HG02642 (cell line): ENCODE data around the gene COQ3.

ENCODE experiments used
- ATAC-seq: cut with Tn5 transposase; IDR thresholded peaks from one replicate; pipeline ENCODE4 v1.9.1; 2021; ENCODE audit warnings: mild to moderate bottlenecking; ENCODE audit not compliant: unreplicated experiment, poor library complexity

Gene COQ3

GRCh38 chr6:99390896-99391295 is 3.1 kb downstream of the COQ3 start:
- no peak for ATAC-seq

- no peak for ATAC-seq
Measured at GRCh38 chr6:99384507-99384906, 9.5 kb downstream of the COQ3 start.

- no peak for ATAC-seq
Measured at GRCh38 chr6:99378636-99379035, 15.4 kb downstream of the COQ3 start.

DNA sequence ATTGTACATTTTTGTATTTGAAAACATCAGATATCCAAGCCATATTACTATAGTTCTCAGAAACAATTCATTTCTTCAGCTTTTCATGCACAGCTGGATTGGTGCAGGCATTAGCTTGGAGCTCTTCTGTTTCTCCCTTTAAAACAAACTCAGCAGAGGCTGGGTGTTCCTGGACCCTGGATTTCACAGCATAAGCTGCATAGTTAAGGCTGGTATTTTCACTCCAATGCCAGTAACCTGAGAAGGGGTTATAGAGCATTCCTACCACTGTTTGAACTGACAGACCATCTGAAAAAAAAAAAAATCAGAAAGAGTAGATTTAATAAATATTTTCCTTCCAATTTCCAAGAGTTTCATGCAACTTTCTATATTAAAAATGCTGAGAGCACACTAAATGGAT is 24.5 kb downstream of the COQ3 start:
- no peak for ATAC-seq

DNA sequence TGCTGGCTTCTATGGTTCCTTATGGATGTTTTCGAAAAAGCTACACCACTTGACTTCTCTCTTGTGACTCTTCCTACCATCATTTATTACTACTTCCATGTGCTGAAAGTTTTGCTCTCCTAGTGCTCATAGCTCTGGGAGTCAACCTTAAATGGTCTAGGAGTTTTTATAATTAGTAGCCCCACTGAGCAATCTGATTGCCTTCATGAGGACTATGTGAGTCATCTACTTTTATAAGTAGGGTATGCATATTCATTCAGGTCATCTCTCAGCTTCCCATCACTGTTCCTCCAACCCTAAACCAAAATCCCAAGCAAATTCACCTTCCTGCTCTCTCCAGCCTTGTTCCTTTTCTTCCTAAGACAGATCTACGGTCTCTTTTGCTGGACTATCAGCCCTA is 27.1 kb downstream of the COQ3 start:
- no peak for ATAC-seq

DNA sequence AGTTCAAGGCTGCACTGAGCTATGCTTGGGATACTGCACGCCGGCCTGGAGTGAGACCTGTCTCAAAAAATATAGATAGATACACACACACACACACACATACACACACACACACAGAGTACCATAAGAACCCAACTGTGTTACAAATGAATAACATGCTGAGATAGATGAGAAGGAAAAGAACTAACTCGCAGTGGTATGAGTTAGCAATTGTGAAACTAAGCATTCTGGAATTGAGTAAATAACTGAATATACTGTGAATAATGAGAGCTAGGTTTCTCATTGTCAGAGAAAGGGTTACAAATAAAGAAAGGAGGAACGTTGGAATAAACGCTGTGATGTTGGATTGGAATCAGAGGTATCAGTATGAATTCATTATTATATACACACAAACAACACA is 30.0 kb downstream of the COQ3 start:
- ATAC-seq = peak; percentile 88

- no peak for ATAC-seq
Measured at GRCh38 chr6:99362678-99363268, 31.2 kb downstream of the COQ3 start.

DNA sequence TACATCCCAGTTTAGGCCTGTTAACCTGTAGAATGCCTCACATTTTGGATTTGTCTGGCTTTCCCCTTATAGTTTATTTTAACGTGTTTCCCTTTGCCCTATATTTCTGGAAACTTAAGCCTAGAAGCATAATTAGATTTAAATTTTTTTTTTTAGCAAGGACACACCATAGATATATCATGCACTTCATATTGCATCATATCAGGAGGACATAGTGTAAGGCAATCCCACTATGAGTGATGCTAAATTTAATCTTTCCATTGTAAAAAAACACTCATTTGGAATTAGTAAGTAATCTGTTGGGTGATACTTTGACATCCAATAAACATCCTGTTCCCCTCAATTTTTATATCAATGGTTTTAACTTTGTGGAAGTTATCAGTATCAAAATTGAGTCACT is 34.2 kb downstream of the COQ3 start:
- no peak for ATAC-seq

DNA sequence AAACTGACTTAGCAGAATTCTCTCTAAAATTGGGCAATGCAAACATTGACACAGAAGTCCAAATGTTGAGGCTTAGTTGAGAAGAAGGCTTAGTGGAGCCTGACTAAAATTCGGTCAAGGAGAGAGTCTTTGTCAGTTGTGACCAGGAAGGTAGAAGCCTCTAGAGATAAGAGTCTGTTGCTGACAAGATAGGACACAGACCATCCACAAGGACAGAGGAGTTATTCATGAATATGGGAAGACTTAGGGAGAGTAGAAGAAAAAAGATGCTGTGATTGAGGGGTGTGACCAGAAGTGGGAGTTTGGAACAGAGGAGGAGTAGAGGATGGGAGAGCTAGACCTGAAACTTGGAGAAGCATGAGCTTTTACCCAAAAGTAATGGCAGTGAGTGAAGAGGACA is 37.4 kb downstream of the COQ3 start:
- no peak for ATAC-seq

- ATAC-seq = no peak
Measured at GRCh38 chr6:99354983-99355382, 39.0 kb downstream of the COQ3 start.

- no peak for ATAC-seq
Measured at GRCh38 chr6:99353126-99353525, 40.9 kb downstream of the COQ3 start.

- ATAC-seq = no peak
Measured at GRCh38 chr6:99350573-99350972, 43.4 kb downstream of the COQ3 start.

DNA sequence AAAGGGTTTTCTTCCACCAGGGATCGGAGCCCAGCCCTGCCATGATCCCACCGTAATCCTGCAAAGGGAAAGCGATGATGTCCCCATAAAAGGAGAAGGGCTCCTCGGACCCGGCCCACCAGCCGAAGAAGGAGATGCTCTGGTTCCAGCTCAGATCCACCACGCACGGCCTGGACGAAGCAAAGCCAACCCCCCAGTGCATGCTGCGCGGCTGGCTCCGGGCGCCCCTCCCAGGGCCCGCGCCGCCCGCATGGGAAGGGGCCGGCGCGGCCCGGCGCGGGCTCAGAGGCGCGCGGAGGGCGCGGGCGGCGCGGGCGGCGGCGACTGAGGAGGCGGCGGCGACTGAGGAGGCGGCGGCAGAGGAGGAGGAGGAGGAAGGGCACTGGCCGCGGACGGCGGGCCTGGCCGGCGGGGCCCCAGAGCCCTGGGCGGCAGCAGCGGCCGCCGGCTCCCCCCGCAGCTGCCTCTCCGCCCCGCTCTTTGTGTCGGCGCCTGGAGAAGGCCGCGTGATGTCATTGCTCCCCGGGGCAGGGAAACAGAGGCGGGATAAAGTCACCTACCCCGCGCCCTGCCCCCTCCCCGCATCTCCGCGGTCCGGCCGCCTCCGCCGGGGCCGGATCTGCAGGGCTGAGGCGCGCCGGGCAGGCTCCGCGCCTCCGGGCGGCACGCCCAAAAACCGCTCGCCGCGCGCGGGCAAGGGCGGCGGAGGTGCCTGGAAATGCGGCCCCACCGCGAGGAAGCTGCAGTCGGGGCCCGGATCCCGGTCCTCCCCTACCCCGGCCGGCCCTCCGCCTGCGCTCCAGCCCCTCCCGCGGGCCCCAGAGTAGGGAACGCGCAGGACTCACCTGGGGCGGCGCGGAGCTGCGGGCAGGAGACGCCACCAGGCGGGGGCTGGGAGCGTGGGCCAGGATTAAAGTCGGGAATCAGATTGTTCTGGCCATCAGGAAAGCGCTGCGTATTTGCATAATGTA is 44.5 kb downstream of the COQ3 start, which contains the start of gene FAXC:
Gene FAXC (minus strand): TSS at position 504 of the 971 bp plus-strand sequence. CDS start 302 bp downstream, at position 202.
- peak; percentile 64 for ATAC-seq

- ATAC-seq = no peak
Measured at GRCh38 chr6:99348288-99349170, 45.5 kb downstream of the COQ3 start.

DNA sequence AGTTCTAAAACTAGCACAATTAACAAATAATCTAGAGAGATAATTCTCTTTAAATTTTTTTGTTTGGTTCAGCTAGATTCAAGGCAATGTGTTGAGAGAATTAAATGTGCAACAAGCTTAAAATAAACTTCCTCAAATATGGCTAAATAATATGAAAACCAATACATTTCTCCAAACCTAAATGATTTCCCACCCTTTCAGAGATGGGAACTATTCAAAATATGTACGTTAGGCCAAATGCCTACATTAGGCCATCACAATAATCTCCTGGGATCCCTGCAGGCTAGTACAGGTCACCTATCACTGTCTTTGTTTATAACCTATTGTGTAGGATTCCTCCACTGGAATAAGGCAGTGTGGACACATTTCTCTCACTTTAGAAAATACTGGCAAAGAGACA is 46.2 kb downstream of the COQ3 start:
- ATAC-seq = no peak

- no peak for ATAC-seq
Measured at GRCh38 chr6:99346595-99346994, 47.4 kb downstream of the COQ3 start.

DNA sequence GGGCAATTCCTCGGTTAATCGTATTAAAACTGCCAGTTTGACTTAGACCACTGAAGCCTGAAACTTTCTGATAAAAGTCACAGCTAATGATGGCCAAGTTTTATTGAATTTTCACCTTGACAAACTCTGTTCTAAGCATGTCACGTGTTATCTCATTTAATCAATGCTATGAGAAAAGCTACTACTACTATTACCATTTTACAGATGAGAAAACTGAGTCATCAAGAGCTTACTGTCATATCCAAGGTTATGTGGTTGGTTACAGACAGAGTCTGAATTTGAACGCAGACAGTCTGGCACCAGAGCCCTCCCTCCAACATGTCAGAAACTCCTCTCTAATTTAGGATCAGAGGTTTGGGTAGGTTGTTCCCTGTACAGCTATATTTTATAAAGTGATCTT is 48.8 kb downstream of the COQ3 start:
- no peak for ATAC-seq

DNA sequence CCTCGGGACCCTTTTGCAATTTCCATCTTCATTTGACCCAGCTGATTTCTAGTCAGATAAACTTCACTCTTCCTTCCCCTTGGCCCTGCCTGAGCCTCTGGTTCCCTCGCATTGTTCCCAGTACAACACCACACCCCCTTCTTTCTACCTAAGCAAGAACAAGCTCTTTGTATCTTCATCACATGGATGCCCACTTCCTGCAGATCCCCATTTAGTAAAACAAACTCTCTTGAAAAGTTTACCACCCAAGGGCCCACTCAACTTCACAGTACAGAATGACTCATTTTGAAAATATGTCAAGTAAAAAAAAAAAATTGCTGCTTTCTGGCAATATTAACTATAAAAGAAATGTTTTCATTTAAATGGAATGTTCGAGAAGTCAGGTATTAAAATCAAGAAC is 49.7 kb downstream of the COQ3 start:
- no peak for ATAC-seq

DNA sequence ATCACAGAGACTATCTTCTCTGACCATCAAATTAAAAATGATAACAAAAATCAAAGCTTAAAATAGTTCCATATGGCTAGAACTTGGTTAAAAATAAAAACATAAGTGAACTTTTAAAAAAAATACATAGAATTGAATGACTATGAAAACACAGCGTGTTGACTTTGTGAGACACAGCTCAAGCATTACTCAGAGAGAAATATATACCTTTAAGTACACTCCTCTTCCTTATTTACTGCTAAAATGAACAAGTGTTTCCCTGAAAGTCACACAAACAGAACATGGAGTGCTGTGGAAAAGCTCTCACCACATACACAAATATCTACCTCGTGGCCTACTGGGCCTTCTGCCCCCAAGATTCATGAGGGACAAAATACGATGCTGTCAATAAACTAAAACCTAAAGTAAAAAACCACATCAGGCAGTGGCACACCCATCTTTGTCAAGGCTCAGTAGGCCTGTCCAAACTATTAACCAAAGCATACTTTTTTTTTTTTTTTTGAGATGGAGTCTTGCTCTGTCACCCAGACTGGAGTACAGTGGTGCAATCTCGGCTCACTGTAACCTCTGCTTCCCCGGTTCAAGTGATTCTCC is 52.0 kb downstream of the COQ3 start:
- ATAC-seq = peak; percentile 50

DNA sequence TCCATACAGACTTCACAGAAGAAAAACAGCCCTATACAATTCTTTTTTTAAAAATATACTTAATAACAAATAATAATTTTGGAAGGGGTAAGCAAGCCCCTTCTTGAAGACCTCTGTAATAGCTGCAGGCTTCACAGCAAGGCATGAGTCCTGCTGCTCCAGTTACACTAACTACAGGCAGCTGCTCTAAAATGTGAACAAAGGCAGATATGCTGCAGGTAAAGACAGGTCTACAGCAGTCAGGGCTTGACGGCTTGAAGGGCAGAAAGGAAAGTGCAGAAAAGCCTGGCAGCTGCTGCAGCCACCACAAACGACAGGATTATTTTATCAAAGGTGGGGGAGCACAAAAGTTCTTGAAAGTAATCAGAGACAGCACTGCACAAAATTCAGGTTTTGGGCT is 55.8 kb downstream of the COQ3 start:
- no peak for ATAC-seq
